HG02885 (cell line): ENCODE results near the gene CDC25B.

Experiments used
- ATAC-seq: cut with Tn5 transposase; IDR thresholded peaks from one replicate; pipeline ENCODE4 v1.9.1; 2021; ENCODE audit warnings: mild to moderate bottlenecking; ENCODE audit not compliant: unreplicated experiment, poor library complexity

The CDC25B gene

DNA sequence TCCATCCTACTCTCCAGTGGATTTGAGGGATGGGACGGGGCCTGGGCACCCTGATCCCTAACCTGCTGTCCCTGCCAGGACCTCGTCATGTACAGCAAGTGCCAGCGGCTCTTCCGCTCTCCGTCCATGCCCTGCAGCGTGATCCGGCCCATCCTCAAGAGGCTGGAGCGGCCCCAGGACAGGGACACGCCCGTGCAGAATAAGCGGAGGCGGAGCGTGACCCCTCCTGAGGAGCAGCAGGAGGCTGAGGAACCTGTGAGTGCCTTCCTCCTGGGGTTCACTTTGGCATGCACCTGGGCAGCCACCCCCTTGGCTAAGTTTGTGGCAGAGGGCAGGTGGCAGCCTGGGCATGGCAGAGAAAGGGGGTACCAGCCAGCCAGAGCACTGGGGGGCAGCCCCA, 5.7 kb downstream of the CDC25B start:
- ATAC-seq, result no peak

DNA sequence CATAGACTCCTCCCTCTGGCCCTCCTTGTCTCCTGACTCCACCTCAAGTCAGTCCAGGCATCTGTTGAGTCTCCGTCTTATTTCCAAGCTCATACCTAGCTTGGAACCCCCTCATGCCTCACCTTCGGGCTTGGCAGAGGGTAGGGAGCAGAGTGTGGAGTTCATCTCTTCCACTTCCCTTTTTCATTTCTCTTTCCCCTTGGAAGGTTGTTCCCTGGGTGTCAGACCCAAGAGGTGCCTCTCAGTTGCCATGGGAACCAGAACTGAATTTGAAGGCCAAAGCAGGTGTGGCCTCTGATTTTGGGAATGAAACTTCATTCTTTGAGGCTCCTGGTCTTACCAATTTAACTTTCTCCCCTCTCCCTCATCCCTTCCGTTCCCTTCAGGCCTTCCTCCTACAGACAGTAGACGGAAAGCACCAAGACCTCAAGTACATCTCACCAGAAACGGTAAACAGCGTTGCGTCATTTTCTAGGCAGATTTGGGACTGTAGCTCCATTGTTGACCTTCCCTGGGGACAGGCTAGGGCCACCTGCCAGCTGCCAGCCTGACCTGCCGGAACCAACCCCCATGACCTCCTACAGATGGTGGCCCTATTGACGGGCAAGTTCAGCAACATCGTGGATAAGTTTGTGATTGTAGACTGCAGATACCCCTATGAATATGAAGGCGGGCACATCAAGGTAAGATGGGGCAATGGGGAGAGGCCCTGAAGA, 6.6 kb downstream of the CDC25B start:
- no peak for ATAC-seq

DNA sequence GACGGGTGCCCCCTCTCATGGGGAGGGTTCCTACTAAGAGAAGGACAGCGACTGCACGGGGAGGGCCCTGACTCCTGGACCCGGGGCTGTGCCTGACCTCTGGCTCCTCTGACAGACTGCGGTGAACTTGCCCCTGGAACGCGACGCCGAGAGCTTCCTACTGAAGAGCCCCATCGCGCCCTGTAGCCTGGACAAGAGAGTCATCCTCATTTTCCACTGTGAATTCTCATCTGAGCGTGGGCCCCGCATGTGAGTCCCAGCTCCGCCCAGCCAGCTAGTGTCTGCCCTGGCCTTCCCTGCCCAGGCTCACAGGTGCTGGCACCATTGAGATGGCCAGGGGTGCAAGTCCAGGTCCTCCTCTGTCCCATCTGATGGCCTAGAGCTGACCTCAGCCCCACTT, 7.2 kb downstream of the CDC25B start:
- no peak for ATAC-seq

DNA sequence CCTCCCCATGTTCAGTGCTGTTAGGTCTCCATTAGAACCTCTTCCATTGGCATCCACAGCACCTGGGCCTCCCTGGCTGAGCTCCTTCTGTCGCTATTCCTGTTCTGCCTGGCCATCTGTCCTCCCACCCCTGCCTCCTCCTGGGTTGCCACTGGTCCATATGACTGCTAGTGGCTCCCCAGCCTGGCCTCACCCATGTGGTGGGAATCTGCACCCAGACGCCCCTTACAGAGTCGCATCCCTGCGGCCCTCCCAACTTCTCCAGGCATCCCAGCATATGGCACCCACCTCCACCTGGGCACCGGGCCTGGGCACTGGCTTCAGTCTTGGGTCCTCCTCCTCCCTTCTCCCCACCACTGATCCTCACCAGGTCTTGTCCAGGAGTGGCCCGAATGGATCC, 7.7 kb downstream of the CDC25B start:
- no peak for ATAC-seq

GRCh38 chr20:3804254-3804751, 8.2 kb downstream of the CDC25B start:
- no peak for ATAC-seq

GRCh38 chr20:3804781-3805180, 8.7 kb downstream of the CDC25B start:
- ATAC-seq, result no peak

DNA sequence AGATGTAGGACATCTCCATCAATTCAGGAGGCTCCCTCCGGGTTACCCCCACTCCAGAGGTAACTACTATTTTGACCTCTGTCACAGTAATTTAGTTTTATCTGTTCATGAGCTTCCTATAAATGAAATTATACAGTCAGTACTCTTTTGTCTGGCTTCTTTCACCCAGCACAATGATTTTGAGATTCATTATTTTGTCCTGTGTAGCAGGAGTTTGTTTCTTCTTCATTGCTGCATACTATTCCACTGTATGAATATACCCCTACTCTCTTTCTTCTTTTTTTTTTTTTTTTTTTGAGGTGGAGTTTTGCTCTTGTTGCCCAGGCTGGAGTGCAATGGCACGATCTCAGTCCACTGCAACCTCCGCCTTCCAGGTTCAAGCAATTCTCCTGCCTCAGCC, 12.4 kb downstream of the CDC25B start:
- no peak for ATAC-seq

- ATAC-seq, result no peak
Observed at GRCh38 chr20:3811467-3812258, 15.6 kb downstream of the CDC25B start.

DNA sequence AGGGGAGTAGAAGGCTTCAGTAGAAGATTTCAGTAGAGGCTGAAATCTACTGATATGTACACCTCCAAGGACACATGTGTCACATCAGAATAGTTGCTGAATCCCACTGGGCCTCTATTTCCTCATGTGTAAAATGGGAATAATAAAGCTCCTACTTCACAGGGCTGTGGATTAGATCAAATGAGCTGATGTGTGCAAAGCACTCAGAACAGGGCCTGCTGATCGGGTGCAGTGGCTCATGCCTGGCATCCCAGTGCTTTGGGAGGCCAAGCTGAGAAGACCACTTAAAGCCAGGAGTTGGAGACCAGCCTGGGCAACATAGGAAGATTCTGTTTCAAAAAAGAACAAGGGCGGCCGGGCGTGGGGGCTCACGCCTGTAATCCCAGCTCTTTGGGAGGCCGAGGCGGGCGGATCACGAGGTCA, 16.2 kb downstream of the CDC25B start:
- ATAC-seq, result no peak

DNA sequence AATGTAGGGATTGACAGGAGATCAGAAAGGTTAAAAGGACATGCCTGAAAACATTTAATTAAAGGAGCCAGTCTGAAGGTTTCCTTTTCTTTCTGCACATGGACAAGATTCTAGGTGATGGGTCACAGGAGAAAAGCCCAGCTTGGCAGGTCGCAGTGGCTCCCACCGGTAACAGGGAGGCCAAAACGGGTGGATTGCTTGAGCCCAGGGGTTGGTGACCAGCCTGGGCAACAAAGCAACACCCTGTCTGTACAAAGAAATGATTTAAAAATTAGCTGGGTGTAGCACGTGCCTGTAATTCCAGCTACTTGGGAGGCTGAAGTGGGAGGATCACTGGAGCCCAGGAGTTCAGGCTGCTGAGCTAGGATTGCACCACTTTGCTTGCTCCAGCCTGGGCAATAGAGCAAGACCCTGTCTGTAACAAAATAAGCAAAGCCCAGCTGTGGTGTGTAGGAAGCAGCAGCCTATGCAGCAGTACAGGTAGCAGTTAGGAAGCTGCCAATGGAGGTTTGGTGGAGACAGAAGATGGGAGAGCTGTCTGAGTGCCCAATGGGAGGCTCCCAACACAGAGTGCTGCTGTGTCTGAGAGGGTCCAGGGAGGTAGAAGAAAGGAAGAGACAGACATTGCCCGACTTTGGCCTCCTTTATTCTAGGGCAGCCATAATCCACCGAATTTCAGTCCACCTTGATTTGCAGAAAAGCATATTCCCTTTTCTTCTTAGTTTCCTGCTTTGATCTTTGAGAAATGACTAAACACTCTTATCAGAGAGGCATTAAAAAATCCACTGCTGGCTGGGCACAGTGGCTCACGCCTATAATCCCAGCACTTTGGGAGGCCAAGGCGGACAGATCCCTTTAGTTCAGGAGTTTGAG, 17.1 kb downstream of the CDC25B start:
- no peak for ATAC-seq

- no peak for ATAC-seq
Observed at GRCh38 chr20:3813848-3814581, 17.9 kb downstream of the CDC25B start.

- ATAC-seq, result no peak
Observed at GRCh38 chr20:3814928-3815495, 18.9 kb downstream of the CDC25B start.

DNA sequence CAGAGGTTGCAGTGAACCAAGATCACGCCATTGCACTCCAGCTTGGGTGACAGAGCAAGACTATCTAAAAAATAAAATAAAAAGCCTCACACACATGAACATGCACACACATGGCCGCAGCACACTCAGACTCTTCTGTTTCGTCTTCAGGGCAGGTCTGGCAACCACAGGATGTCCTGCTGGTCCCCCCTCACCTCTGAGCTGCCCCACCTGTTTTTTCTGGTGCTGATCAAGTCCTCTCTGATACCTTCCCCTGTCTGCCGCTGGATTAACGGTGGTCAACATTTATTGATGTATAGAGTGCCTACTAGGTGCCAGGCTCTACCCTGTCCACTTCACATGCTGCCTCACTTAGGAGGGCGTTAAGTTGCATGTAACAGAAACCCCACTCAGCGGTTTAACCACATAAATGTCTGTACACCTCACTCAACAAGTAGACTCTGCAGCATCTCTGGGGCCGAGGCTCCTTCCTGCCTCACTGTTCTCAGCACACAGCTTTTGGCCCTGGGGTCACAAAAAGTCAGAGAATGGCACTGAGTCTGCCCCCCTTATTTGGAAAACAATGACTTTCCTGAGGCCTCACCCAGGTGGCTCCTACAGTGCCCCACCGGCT, 19.7 kb downstream of the CDC25B start:
- ATAC-seq, result no peak

- no peak for ATAC-seq
Observed at GRCh38 chr20:3818155-3819151, 22.3 kb downstream of the CDC25B start.

DNA sequence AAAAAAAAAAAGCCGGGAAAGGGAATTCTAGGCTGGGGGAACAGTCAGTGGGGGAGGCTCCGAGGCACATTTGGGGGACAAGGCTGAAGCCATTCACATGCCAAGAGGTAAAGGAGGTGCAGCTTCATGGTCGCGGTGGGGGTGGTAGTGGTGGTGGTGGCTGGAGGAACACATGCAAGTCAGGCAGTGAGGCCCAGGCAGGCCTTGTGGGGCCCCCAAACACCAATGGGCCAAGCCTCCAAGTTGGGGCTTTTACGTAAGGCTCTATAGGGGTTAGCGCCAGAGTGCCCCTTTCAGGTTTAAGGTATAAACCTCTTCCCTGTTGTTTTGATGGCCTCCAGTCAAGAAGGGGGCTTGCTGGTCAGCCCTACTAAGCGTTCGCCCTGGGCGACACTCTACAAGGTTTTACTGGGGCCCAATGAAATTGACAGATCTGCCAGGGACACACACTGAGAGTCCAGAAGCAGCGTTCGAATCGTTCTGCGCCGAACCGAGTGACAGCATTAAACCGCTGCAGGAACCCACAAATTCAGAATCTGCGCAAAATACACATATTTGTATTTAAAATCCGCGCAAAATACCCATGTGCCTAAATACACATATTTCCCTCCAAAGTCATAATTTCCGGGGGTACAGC, 23.4 kb downstream of the CDC25B start:
- ATAC-seq, result no peak

DNA sequence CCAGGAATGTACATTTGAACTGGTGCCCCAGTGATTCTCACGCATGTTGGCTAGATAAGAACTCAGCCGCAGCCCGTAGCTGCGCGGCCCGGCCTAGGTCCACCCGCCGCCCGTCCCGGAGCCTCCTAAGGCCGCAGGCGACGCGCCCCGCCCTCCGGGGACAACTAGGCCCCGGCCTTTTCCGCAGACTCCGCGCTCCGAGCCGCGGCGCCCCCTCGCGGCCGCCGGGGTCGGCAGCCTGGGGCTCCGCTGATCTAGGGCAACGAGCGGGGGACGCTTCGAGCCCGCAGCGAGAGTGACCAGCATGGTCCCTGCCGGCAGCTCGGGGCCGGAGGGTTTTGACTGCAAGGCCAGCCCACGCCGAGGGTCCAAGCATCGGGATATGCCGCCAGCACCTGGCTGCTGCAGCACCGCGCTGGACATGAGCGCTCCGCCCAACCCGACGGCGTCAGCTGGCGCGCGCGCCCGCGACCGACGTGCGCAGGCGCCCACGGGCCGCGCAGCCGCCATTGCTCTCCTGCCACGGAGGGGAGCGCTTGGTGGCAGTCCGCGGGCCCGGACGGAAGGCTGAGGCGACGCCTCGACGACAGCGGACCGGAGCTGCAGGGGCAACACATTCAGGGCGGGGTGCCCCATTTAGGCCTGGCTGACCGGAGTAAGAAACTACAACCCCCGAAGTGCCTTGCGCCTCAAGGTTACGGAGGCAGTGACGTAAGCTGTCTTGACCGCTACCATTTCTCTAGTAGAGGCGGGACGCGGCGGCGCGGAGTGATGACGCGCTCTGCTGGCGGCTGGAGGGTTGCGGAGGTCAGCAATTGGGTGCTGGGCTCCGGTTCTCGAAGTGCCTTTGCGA, 24.2 kb downstream of the CDC25B start, which contains the start of gene AP5S1:
Gene AP5S1, plus strand, starts transcription at position 500 of the 853 bp plus-strand sequence. CDS start 1,571 bp downstream, outside the sequence.
- peak; percentile 88 for ATAC-seq
